Measurements from ENCODE around the gene TEDC2.
A peak's percentile ranks its signal among the peaks of the same experiment; 100 is the strongest.
"Not testable (repeated sequence)": the region's sequence is repeated elsewhere in the genome, so short reads cannot be mapped to it uniquely, and the experiment has no call there.

Gene TEDC2

DNA sequence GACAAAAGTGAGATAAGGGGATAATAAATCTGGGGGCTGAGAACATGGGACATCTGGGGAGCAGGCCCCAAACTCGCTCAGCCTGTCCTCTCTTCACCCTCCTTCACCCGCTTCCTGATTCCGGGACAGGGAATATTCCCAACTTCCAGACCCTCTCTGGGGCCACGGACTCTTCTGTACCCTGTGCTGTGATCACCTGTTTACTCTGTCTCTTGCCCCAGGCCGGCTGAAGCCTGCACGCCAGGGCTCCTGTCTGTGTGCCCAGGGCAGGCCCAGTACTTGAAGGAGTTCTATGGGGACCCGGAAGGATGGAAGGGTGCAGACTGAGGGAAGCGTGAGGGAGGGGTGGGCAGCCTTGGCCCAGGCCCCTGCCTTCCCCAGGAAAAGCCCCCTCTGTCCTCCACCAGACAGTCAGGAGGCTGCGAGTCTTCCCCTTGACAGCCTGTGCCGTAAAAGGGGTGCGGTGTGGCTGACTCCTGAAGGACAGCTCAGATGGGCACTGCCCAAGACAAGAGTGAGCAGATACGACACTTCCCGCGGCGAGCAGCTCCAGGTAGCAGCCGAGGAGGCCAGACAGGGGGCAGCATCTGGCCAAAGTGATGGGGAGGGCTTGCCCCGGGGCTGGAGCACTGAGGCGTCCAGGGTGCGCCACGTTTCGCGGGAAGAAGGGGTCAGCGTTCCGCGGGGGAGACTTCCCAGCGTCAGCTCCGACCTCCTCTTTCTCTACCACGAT, 31.7 kb upstream of the TEDC2 start:
- Histone ChIP-seq H3K9me3 (ENCODE audit: control insufficient read depth in 5 of 5, low read length in 5 of 5) (peaks cover 0 to 2% (median 0%) of the 10 kb centered on the region in 5 donors), H3K4me1 (ENCODE audit: control insufficient read depth in 5 of 5, insufficient read depth in 5 of 5, low read length in 5 of 5) (peaks cover 2 to 25% (median 19%) of the 10 kb centered on the region in 5 donors), H3K36me3 (ENCODE audit: control insufficient read depth in 5 of 5, insufficient read depth in 5 of 5, low read length in 5 of 5) (peaks cover 0 to 11% (median 10%) of the 10 kb centered on the region in 5 donors), H3K27me3 (ENCODE audit: control insufficient read depth in 5 of 5, insufficient read depth in 4 of 5, low read length in 5 of 5) (no peaks in the 10 kb centered on the region), H3K4me3 (ENCODE audit: low read depth in 1 of 5, low read length in 5 of 5) (peak overlapping the region in 4 of 5 donors; percentile 76 to 85 (median 80)), H3K9ac (ENCODE audit: low read length in 5 of 5) (peak overlapping the region in 4 of 5 donors; percentile 66 to 76 (median 69)), H3K27ac (ENCODE audit: low read depth, low read length) (no peak overlapping the region)

DNA sequence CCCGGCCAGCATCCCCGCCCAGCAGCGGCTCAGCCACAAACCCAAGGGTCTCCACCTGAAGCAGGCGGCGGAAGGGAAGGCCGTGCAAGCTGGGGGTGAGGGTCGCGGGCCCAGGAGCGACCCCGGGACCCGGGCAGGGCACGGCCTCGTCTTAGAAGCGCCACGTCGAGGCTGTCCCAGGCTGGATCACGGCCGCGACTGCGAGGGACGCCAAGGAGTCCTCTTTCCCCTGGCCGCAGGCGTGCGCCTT, 31.2 kb upstream of the TEDC2 start:
- H3K4me3 ChIP-seq (ENCODE audit: low read depth in 1 of 5, low read length in 5 of 5), result peak overlapping the region in 4 of 5 donors; percentile 76 to 85 (median 80)
- no peak overlapping the region for H3K27ac ChIP-seq (ENCODE audit: low read depth, low read length)
- peaks cover 0 to 14% (median 11%) of the 10 kb centered on the region in 5 donors for H3K36me3 ChIP-seq (ENCODE audit: control insufficient read depth in 5 of 5, insufficient read depth in 5 of 5, low read length in 5 of 5)
- peaks cover 0 to 2% (median 0%) of the 10 kb centered on the region in 5 donors for H3K9me3 ChIP-seq (ENCODE audit: control insufficient read depth in 5 of 5, low read length in 5 of 5)
- H3K27me3 ChIP-seq (ENCODE audit: control insufficient read depth in 5 of 5, insufficient read depth in 4 of 5, low read length in 5 of 5), result no peaks in the 10 kb centered on the region
- peak overlapping the region in 4 of 5 donors; percentile 66 to 76 (median 69) for H3K9ac ChIP-seq (ENCODE audit: low read length in 5 of 5)
- H3K4me1 ChIP-seq (ENCODE audit: control insufficient read depth in 5 of 5, insufficient read depth in 5 of 5, low read length in 5 of 5), result peaks cover 2 to 25% (median 19%) of the 10 kb centered on the region in 5 donors

DNA sequence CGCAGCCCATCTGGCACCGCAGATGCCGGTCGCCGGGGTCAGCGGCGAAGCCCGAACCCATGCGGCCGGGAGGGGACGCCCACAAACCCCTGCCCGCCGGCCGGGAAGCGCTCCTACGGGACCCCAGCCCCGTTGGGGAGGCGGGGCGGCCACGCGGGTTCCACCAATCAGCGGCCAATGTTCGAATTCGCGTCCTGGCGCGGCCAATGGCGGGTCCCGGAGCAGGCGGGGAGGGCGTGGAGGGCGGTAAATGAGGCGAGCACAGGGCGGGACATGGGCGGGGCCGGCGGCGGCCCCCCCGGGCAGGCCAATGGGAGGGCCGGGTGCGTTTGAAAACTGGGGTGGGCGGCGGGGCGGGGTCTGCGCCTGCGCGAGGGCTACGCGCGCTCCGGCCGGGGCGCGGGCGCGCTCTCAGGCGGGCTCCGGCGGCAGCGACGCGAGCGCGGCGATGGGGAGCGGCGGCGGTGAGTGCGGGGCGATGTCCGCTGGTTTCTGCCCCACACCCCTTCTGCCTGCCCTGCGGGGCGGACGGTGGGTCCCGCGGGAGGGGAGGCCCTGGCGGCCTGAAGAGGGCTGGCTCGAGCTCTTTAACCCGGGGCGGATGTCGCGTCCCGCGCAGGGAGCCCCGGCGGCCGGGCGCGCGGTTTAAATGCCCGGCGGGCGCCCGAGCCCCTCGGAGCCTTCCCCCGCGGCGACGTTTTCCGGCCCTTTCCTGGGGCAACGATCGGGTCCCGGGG, 30.7 kb upstream of the TEDC2 start, which contains the start of gene CCNF:
CCNF (plus strand) TSS at position 414 of the 737 bp plus-strand sequence; CDS start at position 449, 35 bp downstream.
- Histone ChIP-seq H3K27me3 (ENCODE audit: control insufficient read depth in 5 of 5, insufficient read depth in 4 of 5, low read length in 5 of 5) (no peaks in the 10 kb centered on the region), H3K4me1 (ENCODE audit: control insufficient read depth in 5 of 5, insufficient read depth in 5 of 5, low read length in 5 of 5) (peaks cover 2 to 25% (median 19%) of the 10 kb centered on the region in 5 donors), H3K9ac (ENCODE audit: low read length in 5 of 5) (peak within 1 kb of the TSS in 4 of 5 donors; percentile 66 to 79 (median 69)), H3K27ac (ENCODE audit: low read depth, low read length) (peak within 1 kb of the TSS; percentile 16), H3K36me3 (ENCODE audit: control insufficient read depth in 5 of 5, insufficient read depth in 5 of 5, low read length in 5 of 5) (peaks cover 0 to 16% (median 11%) of the 10 kb centered on the region in 5 donors), H3K9me3 (ENCODE audit: control insufficient read depth in 5 of 5, low read length in 5 of 5) (peaks cover 0 to 2% (median 0%) of the 10 kb centered on the region in 5 donors), H3K4me3 (ENCODE audit: low read depth in 1 of 5, low read length in 5 of 5) (peak within 1 kb of the TSS; percentile 64 to 85 (median 78))

DNA sequence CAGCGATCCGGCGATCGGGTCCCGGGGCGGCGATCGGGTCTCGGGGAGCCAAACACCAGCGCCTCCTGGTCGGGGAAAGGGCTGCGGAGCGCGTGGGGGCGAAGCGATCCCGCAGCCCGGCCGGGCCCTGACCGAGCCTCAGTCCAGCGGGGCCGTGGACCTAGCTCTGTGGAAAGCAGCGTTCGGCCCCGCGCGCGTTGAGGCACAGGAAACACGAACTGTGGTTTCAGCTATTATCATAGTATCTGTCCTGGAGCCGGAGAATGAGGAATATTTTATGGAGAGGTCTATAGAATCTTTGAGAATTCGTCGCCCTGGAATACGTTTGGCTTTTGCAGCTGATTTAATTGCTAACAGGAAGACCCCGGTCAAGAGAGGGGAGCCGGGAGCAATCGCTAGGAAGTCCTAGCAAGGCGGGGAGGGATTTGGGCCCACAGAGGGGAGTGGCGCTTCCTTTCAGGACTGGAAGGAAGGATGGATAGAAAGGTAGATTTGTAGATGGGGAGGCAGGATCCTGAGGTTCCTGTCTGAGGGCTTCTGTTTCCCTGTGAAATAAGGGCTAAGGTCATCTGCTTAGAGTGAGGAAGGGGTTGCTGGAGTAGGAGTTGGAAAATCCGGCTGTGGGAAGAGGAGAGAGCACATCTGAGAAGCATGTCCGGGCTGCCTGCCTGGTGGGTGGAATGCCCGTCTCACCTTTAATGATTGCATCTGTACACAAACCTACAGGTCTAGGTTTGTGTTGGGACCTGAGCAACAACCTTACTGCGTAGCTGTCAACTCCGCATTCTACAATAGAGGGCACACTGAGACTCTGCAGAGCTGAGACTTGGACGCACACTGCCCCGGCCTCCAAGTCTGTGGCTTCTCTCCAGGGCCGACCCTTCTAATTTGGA, 29.9 kb upstream of the TEDC2 start:
- Histone ChIP-seq H3K9me3 (ENCODE audit: control insufficient read depth in 5 of 5, low read length in 5 of 5) (peaks cover 0 to 2% (median 0%) of the 10 kb centered on the region in 5 donors), H3K4me3 (ENCODE audit: low read depth in 1 of 5, low read length in 5 of 5) (peak overlapping the region; percentile 64 to 77 (median 72)), H3K27me3 (ENCODE audit: control insufficient read depth in 5 of 5, insufficient read depth in 4 of 5, low read length in 5 of 5) (no peaks in the 10 kb centered on the region), H3K27ac (ENCODE audit: low read depth, low read length) (peak overlapping the region; percentile 16), H3K9ac (ENCODE audit: low read length in 5 of 5) (peak overlapping the region in 4 of 5 donors; percentile 49 to 79 (median 62)), H3K36me3 (ENCODE audit: control insufficient read depth in 5 of 5, insufficient read depth in 5 of 5, low read length in 5 of 5) (peaks cover 0 to 16% (median 11%) of the 10 kb centered on the region in 5 donors), H3K4me1 (ENCODE audit: control insufficient read depth in 5 of 5, insufficient read depth in 5 of 5, low read length in 5 of 5) (peaks cover 2 to 25% (median 19%) of the 10 kb centered on the region in 5 donors)

DNA sequence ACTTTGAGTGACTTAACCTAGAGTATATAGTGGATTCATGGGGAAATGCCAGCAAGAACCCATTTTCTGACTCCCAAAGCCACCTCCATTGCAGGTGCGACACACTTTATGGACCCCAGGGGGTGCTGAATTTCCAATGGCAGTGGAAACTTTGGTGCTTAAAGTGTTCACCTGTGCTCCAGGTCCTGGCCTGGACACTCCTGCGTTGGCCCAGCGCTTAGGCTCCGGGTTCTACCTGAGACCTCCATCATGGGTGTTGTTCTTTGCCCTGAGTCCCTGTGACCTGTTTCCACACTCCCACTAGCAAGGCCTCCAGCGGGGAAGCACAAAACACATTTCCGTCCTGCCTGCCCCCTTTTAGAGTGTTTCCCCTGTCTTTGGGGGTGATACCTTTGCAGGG, 27.6 kb upstream of the TEDC2 start:
- peaks cover 0 to 32% (median 27%) of the 10 kb centered on the region in 5 donors for H3K36me3 ChIP-seq (ENCODE audit: control insufficient read depth in 5 of 5, insufficient read depth in 5 of 5, low read length in 5 of 5)
- no peaks in the 10 kb centered on the region for H3K27me3 ChIP-seq (ENCODE audit: control insufficient read depth in 5 of 5, insufficient read depth in 4 of 5, low read length in 5 of 5)
- no peak overlapping the region for H3K27ac ChIP-seq (ENCODE audit: low read depth, low read length)
- H3K9ac ChIP-seq (ENCODE audit: low read length in 5 of 5), result no peak overlapping the region
- peaks cover 2 to 25% (median 19%) of the 10 kb centered on the region in 5 donors for H3K4me1 ChIP-seq (ENCODE audit: control insufficient read depth in 5 of 5, insufficient read depth in 5 of 5, low read length in 5 of 5)
- no peak overlapping the region for H3K4me3 ChIP-seq (ENCODE audit: low read depth in 1 of 5, low read length in 5 of 5)
- H3K9me3 ChIP-seq (ENCODE audit: control insufficient read depth in 5 of 5, low read length in 5 of 5), result peaks cover 0 to 2% (median 0%) of the 10 kb centered on the region in 5 donors

DNA sequence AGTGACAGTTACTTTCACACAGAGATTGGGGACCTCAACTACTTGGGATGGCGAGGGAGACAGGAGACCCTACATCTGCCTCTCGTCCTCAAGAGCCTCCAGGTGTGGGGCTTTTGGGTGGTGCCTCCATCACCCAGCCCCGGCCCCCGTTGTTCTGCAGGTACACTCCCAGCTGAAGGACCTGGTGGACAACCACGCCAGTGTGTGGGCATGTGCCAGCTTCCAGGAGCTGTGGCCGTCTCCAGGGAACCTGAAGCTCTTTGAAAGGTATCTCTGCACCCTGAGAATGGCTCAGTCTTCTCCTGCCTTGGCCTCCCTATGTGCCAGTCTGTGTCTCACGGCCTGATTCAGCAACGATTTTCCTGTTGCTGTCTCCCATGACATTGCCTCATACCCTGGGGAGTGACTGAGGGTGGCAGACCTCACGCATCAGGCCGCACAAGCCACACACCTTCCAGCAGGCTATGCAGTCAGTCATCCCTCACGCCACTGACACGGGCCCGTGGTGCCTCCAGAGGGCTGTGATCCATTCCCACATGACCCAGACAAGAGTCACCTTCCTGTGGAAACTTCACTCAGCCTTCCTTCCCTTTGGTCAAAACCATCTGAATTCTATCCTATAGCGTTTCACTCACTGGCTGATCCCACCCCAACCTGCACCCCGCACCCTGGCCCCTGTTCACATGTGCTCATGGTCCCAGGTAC, 27.0 kb upstream of the TEDC2 start:
- no peak overlapping the region for H3K9ac ChIP-seq (ENCODE audit: low read length in 5 of 5)
- H3K4me3 ChIP-seq (ENCODE audit: low read depth in 1 of 5, low read length in 5 of 5), result no peak overlapping the region
- no peaks in the 10 kb centered on the region for H3K27me3 ChIP-seq (ENCODE audit: control insufficient read depth in 5 of 5, insufficient read depth in 4 of 5, low read length in 5 of 5)
- H3K36me3 ChIP-seq (ENCODE audit: control insufficient read depth in 5 of 5, insufficient read depth in 5 of 5, low read length in 5 of 5), result peaks cover 0 to 34% (median 32%) of the 10 kb centered on the region in 5 donors
- H3K9me3 ChIP-seq (ENCODE audit: control insufficient read depth in 5 of 5, low read length in 5 of 5), result peaks cover 0 to 2% (median 0%) of the 10 kb centered on the region in 5 donors
- H3K4me1 ChIP-seq (ENCODE audit: control insufficient read depth in 5 of 5, insufficient read depth in 5 of 5, low read length in 5 of 5), result peaks cover 2 to 25% (median 19%) of the 10 kb centered on the region in 5 donors
- H3K27ac ChIP-seq (ENCODE audit: low read depth, low read length), result no peak overlapping the region

DNA sequence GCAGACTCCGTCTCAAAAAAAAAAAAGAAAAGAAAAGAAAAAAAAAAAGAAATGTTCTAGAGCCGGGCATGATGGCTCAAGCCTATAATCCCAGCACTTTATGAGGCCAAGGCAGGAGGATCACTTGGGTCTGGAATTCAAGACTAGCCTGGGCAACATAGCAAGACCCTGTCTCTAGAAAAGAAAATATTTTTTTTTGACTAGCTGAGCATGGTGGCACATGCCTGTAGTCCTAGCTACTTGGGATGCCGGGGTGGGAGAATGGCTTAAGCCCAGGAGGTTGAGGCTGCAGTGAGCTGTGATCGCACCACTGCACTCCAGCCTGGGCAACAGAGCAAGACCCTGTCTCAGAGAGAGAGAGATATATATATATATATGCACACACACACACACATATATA, 24.7 kb upstream of the TEDC2 start:
- Histone ChIP-seq H3K36me3 (ENCODE audit: control insufficient read depth in 5 of 5, insufficient read depth in 5 of 5, low read length in 5 of 5) (peaks cover 0 to 52% (median 44%) of the 10 kb centered on the region in 5 donors), H3K4me1 (ENCODE audit: control insufficient read depth in 5 of 5, insufficient read depth in 5 of 5, low read length in 5 of 5) (peaks cover 2 to 10% (median 4%) of the 10 kb centered on the region in 5 donors)
- not testable (repeated sequence) for H3K4me3 ChIP-seq (ENCODE audit: low read depth in 1 of 5, low read length in 5 of 5); H3K9me3 ChIP-seq (ENCODE audit: control insufficient read depth in 5 of 5, low read length in 5 of 5); H3K27ac ChIP-seq (ENCODE audit: low read depth, low read length); H3K9ac ChIP-seq (ENCODE audit: low read length in 5 of 5); H3K27me3 ChIP-seq (ENCODE audit: control insufficient read depth in 5 of 5, insufficient read depth in 4 of 5, low read length in 5 of 5)

DNA sequence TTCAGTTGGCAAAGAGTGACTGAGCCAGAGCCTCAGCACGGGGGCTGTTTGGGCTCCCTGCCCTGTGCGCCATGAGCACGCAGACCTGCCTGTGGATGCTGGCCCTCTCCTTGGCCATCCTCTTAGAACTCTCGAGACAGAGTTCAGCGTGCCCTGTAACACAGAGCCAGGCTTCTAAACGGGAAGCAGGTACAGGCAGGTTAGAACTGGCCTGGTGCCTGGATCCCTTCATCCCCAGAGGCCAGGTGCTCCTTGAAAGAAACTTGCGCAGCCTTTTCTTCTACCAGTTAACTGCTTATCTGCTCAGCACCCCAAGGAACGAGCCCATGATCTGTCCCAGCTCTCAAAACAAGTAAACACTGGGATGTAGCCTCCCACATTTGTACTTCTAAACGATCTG, 23.8 kb upstream of the TEDC2 start:
- H3K36me3 ChIP-seq (ENCODE audit: control insufficient read depth in 5 of 5, insufficient read depth in 5 of 5, low read length in 5 of 5), result peaks cover 0 to 52% (median 44%) of the 10 kb centered on the region in 5 donors
- H3K9ac ChIP-seq (ENCODE audit: low read length in 5 of 5), result no peak overlapping the region
- peaks cover 0 to 1% (median 0%) of the 10 kb centered on the region in 5 donors for H3K4me1 ChIP-seq (ENCODE audit: control insufficient read depth in 5 of 5, insufficient read depth in 5 of 5, low read length in 5 of 5)

More for the DNA sequence above, 23.8 kb upstream of the TEDC2 start:
- Histone ChIP-seq H3K27me3 (ENCODE audit: control insufficient read depth in 5 of 5, insufficient read depth in 4 of 5, low read length in 5 of 5) (no peaks in the 10 kb centered on the region), H3K27ac (ENCODE audit: low read depth, low read length) (no peak overlapping the region), H3K9me3 (ENCODE audit: control insufficient read depth in 5 of 5, low read length in 5 of 5) (peaks cover 0 to 2% (median 0%) of the 10 kb centered on the region in 5 donors), H3K4me3 (ENCODE audit: low read depth in 1 of 5, low read length in 5 of 5) (no peak overlapping the region)
